Measurements from ENCODE around the gene ZNF669. TPM values are rescaled to one million over a fixed set of nuclear protein-coding genes. Genes with fewer than 3 reads are reported as not detected.
A peak's percentile ranks its signal among the peaks of the same experiment; 100 is the strongest.
"Not testable (repeated sequence)": the region's sequence is repeated elsewhere in the genome, so short reads cannot be mapped to it uniquely, and the experiment has no call there.

The ZNF669 gene
- polyA plus RNA-seq, 4 donors = 3.6 to 6.8 (median 5.2) TPM

DNA sequence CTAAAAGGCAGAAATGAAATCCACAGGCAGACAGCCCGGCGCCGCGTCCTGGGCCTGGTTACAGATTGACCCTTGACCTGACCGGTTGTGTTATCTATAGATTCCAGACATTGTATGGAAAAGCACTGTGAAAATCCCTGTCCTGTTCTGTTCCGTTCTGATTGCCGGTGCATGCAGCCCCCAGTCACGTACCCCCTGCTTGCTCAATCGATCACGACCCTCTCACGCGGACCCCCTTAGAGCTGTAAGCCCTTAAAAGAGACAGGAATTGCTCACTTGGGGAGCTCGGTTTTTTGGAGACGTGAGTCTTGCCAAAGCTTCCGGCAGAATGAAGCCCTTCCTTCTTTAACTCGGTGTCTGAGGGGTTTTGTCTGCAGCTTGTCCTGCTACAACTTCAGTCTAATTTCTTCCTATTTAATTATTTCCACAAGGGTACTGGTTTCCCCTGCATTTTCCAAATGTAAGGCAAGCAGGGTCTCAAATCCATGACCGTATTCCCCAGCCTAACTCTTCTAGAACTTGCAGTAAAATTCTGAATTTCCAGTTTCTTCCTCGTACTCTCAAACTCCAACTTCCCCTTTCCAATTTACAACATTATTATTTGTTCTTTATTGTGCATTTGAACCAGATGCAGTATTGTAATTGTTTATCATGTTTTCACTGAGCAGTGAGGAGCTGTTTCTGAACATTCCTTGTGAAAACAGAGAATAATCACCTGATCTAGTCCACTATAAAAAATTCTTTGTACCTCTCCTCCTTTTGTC, 23.5 kb upstream of the ZNF669 start:
- not testable (repeated sequence) for H3K27ac ChIP-seq (ENCODE audit: low read depth in 1 of 3, low read length in 2 of 3)
- peak; percentile 33 for FAIRE-seq

DNA sequence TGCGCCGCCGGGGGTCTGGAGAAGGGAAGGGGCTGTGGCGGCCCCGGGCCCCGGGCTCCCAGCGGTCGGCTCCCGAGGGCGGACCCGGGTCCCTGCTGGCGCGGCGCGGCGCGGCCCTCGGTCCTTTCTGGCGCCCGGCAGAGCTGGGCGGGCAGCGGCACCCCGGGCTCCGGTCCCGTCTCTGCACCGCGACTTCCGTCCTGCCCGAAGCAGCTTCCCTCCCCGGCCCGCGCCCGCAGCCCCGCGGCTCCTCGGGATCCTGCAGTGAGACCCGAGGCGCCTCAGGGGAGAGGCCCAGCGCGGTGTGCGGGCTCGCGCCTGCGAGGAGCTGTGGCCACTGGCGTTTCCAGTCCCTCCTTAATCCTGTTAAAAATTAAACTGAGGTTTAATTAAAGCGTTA, 22.4 kb upstream of the ZNF669 start:
- not testable (repeated sequence) for H3K36me3 ChIP-seq (ENCODE audit: control insufficient read depth in 3 of 3, insufficient read depth in 2 of 3, low read depth in 1 of 3, low read length in 3 of 3); H3K4me1 ChIP-seq (ENCODE audit: control insufficient read depth in 3 of 3, insufficient read depth in 2 of 3, low read depth in 1 of 3, low read length in 2 of 3); FAIRE-seq; DNase-seq; H3K4me3 ChIP-seq (ENCODE audit: low read depth in 1 of 3, low read length in 3 of 3); H3K27ac ChIP-seq (ENCODE audit: low read depth in 1 of 3, low read length in 2 of 3); H3K27me3 ChIP-seq (ENCODE audit: control insufficient read depth in 3 of 3, insufficient read depth in 3 of 3, low read length in 3 of 3)
- WGBS, 3 donors = no CpG with 5 or more reads among the region's 46 CpGs
- peaks cover 2 to 24% of the 10 kb centered on the region in 2 donors for H3K9me3 ChIP-seq (ENCODE audit: control insufficient read depth in 2 of 2, insufficient read depth in 1 of 2, low read depth in 1 of 2, low read length in 1 of 2)

More for the DNA sequence above, 23.5 kb upstream of the ZNF669 start:
- not testable (repeated sequence) for H3K27me3 ChIP-seq (ENCODE audit: control insufficient read depth in 3 of 3, insufficient read depth in 3 of 3, low read length in 3 of 3); H3K4me1 ChIP-seq (ENCODE audit: control insufficient read depth in 3 of 3, insufficient read depth in 2 of 3, low read depth in 1 of 3, low read length in 2 of 3); DNase-seq
- peak overlapping the region in 1 of 3 donors; percentile 36 for H3K4me3 ChIP-seq (ENCODE audit: low read depth in 1 of 3, low read length in 3 of 3)
- peaks cover 0 to 12% (median 2%) of the 10 kb centered on the region in 3 donors for H3K36me3 ChIP-seq (ENCODE audit: control insufficient read depth in 3 of 3, insufficient read depth in 2 of 3, low read depth in 1 of 3, low read length in 3 of 3)
- WGBS, 3 donors = 25 to 68% (median 47%) methylated on average over 9 to 13 of the region's 18 CpGs
- H3K9me3 ChIP-seq (ENCODE audit: control insufficient read depth in 2 of 2, insufficient read depth in 1 of 2, low read depth in 1 of 2, low read length in 1 of 2) = peaks cover 2 to 32% of the 10 kb centered on the region in 2 donors

DNA sequence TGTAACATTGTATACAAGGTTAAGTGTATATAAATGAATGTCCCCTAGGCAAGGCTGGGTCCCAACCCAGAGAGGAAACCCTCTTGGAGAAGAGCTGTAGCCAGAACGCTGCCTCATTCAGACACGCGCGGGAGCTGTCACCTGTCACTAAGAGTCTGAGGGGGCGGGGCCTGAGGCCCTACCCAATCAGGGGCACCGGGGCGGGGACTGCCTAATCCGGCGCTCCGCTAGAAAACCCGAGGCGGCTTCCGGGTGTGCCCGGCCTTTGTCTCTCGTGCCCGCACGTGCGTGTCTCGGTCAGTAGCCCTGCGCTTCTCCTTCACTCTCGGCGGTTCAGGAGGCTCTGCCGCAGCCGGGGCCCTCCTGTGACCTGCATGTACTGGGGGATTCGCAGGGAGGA, 22.0 kb upstream of the ZNF669 start:
- H3K4me1 ChIP-seq (ENCODE audit: control insufficient read depth in 3 of 3, insufficient read depth in 2 of 3, low read depth in 1 of 3, low read length in 2 of 3); H3K36me3 ChIP-seq (ENCODE audit: control insufficient read depth in 3 of 3, insufficient read depth in 2 of 3, low read depth in 1 of 3, low read length in 3 of 3); DNase-seq; H3K4me3 ChIP-seq (ENCODE audit: low read depth in 1 of 3, low read length in 3 of 3); H3K27me3 ChIP-seq (ENCODE audit: control insufficient read depth in 3 of 3, insufficient read depth in 3 of 3, low read length in 3 of 3); H3K27ac ChIP-seq (ENCODE audit: low read depth in 1 of 3, low read length in 2 of 3): not testable (repeated sequence)
- WGBS, 3 donors = no CpG with 5 or more reads among the region's 25 CpGs
- peak; percentile 36 for FAIRE-seq
- peaks cover 0 to 20% of the 10 kb centered on the region in 2 donors for H3K9me3 ChIP-seq (ENCODE audit: control insufficient read depth in 2 of 2, insufficient read depth in 1 of 2, low read depth in 1 of 2, low read length in 1 of 2)

DNA sequence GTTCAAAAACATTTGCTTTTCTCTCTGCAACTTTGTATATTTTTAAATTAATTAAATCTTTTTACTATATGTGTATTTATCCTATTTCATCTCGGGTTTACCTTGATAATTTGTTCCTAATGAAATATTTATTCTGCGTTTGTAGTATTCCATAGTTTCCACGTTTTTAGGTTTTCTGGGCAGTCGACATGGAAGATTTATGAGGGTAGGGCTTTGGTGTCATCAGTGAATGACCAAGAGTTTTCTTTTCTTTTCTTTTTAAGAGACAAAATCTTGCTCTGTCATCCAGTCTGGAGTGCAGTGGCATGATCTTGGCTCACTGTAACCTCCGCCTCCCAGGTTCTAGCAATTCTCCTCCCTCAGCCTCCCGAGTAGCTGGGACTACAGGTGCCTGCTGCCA, 17.2 kb upstream of the ZNF669 start:
- Histone ChIP-seq H3K9me3 (ENCODE audit: control insufficient read depth in 2 of 2, insufficient read depth in 1 of 2, low read depth in 1 of 2, low read length in 1 of 2) (peaks cover 0 to 6% of the 10 kb centered on the region in 2 donors), H3K27me3 (ENCODE audit: control insufficient read depth in 3 of 3, insufficient read depth in 3 of 3, low read length in 3 of 3) (no peaks in the 10 kb centered on the region), H3K27ac (ENCODE audit: low read depth in 1 of 3, low read length in 2 of 3) (no peak overlapping the region), H3K36me3 (ENCODE audit: control insufficient read depth in 3 of 3, insufficient read depth in 2 of 3, low read depth in 1 of 3, low read length in 3 of 3) (no peaks in the 10 kb centered on the region), H3K4me1 (ENCODE audit: control insufficient read depth in 3 of 3, insufficient read depth in 2 of 3, low read depth in 1 of 3, low read length in 2 of 3) (no peaks in the 10 kb centered on the region), H3K4me3 (ENCODE audit: low read depth in 1 of 3, low read length in 3 of 3) (no peak overlapping the region)
- no peak for DNase-seq
- WGBS, 3 donors = 74 to 80% (median 80%) methylated on average over 6 of the region's 6 CpGs
- FAIRE-seq = no peak

DNA sequence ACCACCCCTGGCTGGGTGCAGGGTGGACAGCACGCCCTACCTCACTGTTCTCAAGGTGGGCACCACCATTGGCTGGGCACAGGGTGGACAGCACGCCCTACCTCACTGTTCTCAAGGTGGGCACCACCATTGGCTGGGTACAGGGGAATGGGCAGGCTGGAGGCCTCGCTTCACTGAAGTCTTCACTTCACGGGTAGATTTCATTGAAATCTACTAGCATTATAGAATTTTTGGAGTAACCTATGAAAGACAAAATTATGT, 16.2 kb upstream of the ZNF669 start:
- H3K27me3 ChIP-seq (ENCODE audit: control insufficient read depth in 3 of 3, insufficient read depth in 3 of 3, low read length in 3 of 3); H3K4me3 ChIP-seq (ENCODE audit: low read depth in 1 of 3, low read length in 3 of 3); H3K27ac ChIP-seq (ENCODE audit: low read depth in 1 of 3, low read length in 2 of 3); H3K4me1 ChIP-seq (ENCODE audit: control insufficient read depth in 3 of 3, insufficient read depth in 2 of 3, low read depth in 1 of 3, low read length in 2 of 3); DNase-seq; FAIRE-seq; H3K36me3 ChIP-seq (ENCODE audit: control insufficient read depth in 3 of 3, insufficient read depth in 2 of 3, low read depth in 1 of 3, low read length in 3 of 3); H3K9me3 ChIP-seq (ENCODE audit: control insufficient read depth in 2 of 2, insufficient read depth in 1 of 2, low read depth in 1 of 2, low read length in 1 of 2): not testable (repeated sequence)
- WGBS, 3 donors = 82 to 93% (median 86%) methylated on average over 4 of the region's 4 CpGs

DNA sequence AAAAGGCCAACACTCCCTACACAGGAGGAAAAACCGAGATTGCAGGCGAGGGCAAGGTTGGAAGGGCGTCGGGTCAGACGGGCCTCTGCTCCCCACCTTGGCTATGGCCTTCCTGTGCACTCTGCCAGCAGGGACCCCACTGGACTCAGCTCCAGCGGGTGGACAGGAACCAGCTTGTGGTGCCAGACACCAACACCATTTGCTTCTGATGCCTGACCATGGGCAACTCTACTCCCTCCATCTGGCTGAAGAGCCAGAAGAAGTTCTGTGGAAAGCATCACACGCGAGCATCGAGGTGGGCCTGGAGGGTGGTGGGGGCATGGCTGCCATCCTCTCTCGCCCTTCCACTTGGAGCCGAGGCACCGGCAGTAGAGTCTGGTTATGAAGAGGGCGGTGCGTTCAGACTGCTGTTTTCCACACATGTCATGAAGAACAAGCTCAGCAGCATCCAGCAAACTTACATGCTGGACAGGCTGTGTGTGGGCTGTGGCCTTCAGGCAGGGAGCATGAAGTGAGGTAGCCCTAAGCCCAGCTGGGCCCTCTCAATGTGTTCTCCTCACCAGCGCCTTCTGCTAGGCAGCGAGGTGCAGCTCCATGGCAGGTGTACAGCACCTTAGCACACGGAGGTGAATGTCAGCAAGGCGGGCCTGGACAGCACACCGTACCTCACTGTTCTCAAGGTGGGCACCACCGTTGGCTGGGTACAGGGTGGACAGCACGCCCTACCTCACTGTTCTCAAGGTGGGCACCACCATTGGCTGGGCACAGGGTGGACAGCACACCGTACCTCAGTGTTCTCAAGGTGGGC, 15.6 kb upstream of the ZNF669 start:
- H3K36me3 ChIP-seq (ENCODE audit: control insufficient read depth in 3 of 3, insufficient read depth in 2 of 3, low read depth in 1 of 3, low read length in 3 of 3) = no peaks in the 10 kb centered on the region
- H3K9me3 ChIP-seq (ENCODE audit: control insufficient read depth in 2 of 2, insufficient read depth in 1 of 2, low read depth in 1 of 2, low read length in 1 of 2) = peaks cover 0 to 6% of the 10 kb centered on the region in 2 donors
- no peaks in the 10 kb centered on the region for H3K4me1 ChIP-seq (ENCODE audit: control insufficient read depth in 3 of 3, insufficient read depth in 2 of 3, low read depth in 1 of 3, low read length in 2 of 3)
- H3K4me3 ChIP-seq (ENCODE audit: low read depth in 1 of 3, low read length in 3 of 3) = no peak overlapping the region
- 93 to 95% (median 93%) methylated on average over 22 of the region's 22 CpGs for WGBS, 3 donors
- H3K27ac ChIP-seq (ENCODE audit: low read depth in 1 of 3, low read length in 2 of 3) = no peak overlapping the region
- no peak for FAIRE-seq
- DNase-seq = no peak
- no peaks in the 10 kb centered on the region for H3K27me3 ChIP-seq (ENCODE audit: control insufficient read depth in 3 of 3, insufficient read depth in 3 of 3, low read length in 3 of 3)

DNA sequence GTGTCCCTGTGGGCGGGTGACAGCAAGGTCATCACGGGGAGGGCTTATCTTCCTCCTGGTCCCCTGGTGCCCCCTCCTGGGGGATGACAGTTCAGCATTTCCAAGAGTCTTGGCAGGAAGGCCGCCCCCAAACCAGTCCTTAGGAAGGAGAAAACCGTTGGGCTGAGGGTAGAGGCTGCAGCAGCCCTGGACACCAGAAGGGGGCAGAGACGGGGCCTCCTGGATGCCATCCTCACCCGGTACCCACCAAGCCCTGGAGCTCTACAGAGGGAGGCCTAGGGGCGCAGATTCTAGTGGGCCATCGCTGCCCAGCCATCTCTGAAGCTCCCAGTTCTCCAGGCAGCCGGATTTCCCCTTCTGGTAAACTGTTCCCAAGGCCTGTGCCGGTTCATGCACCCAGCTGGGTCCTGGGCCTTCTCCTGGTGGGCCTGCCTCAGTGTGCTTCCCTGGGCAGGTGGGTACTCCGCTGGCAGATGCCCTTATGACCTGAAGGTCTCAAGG, 14.8 kb upstream of the ZNF669 start:
- no peak overlapping the region for H3K27ac ChIP-seq (ENCODE audit: low read depth in 1 of 3, low read length in 2 of 3)
- WGBS, 3 donors = 69 to 72% (median 71%) methylated on average over 9 to 11 of the region's 11 CpGs
- H3K36me3 ChIP-seq (ENCODE audit: control insufficient read depth in 3 of 3, insufficient read depth in 2 of 3, low read depth in 1 of 3, low read length in 3 of 3) = no peaks in the 10 kb centered on the region
- H3K4me3 ChIP-seq (ENCODE audit: low read depth in 1 of 3, low read length in 3 of 3) = no peak overlapping the region
- H3K4me1 ChIP-seq (ENCODE audit: control insufficient read depth in 3 of 3, insufficient read depth in 2 of 3, low read depth in 1 of 3, low read length in 2 of 3) = no peaks in the 10 kb centered on the region
- FAIRE-seq (no peak), DNase-seq (no peak)
- H3K27me3 ChIP-seq (ENCODE audit: control insufficient read depth in 3 of 3, insufficient read depth in 3 of 3, low read length in 3 of 3) = peaks cover 0 to 1% (median 0%) of the 10 kb centered on the region in 3 donors
- H3K9me3 ChIP-seq (ENCODE audit: control insufficient read depth in 2 of 2, insufficient read depth in 1 of 2, low read depth in 1 of 2, low read length in 1 of 2) = peaks cover 0 to 4% of the 10 kb centered on the region in 2 donors

DNA sequence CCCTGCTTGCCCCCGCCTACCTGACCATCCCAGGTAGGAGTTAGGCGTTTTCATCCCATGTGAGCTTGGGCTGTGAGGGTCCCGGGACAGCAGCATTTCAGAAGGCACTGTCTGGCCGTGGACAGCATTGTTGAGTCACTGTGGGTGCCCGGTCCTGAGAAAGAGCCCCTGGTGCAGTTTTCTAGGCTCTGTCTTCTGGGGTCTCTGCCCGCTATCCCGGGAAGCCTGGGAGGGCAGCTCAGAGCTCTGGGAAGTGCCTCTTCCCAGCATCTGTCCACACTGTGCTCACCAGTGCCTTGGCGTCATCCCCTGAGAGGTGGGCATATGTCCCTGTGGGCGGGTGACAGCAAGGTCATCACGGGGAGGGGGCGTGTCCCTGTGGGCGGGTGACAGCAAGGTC, 11.4 kb upstream of the ZNF669 start:
- FAIRE-seq = no peak
- no peaks in the 10 kb centered on the region for H3K36me3 ChIP-seq (ENCODE audit: control insufficient read depth in 3 of 3, insufficient read depth in 2 of 3, low read depth in 1 of 3, low read length in 3 of 3)
- peaks cover 0 to 3% (median 0%) of the 10 kb centered on the region in 3 donors for H3K4me1 ChIP-seq (ENCODE audit: control insufficient read depth in 3 of 3, insufficient read depth in 2 of 3, low read depth in 1 of 3, low read length in 2 of 3)
- H3K4me3 ChIP-seq (ENCODE audit: low read depth in 1 of 3, low read length in 3 of 3) = no peak overlapping the region
- H3K27ac ChIP-seq (ENCODE audit: low read depth in 1 of 3, low read length in 2 of 3) = no peak overlapping the region
- peaks cover 3 to 12% (median 3%) of the 10 kb centered on the region in 3 donors for H3K27me3 ChIP-seq (ENCODE audit: control insufficient read depth in 3 of 3, insufficient read depth in 3 of 3, low read length in 3 of 3)
- WGBS, 3 donors = 74 to 88% (median 87%) methylated on average over 9 to 12 of the region's 12 CpGs
- H3K9me3 ChIP-seq (ENCODE audit: control insufficient read depth in 2 of 2, insufficient read depth in 1 of 2, low read depth in 1 of 2, low read length in 1 of 2) = no peaks in the 10 kb centered on the region
- no peak for DNase-seq
